ENCODE data around the gene CEP83.
"Not testable (repeated sequence)": the region's sequence is repeated elsewhere in the genome, so short reads cannot be mapped to it uniquely, and the experiment has no call there.

Gene CEP83

DNA sequence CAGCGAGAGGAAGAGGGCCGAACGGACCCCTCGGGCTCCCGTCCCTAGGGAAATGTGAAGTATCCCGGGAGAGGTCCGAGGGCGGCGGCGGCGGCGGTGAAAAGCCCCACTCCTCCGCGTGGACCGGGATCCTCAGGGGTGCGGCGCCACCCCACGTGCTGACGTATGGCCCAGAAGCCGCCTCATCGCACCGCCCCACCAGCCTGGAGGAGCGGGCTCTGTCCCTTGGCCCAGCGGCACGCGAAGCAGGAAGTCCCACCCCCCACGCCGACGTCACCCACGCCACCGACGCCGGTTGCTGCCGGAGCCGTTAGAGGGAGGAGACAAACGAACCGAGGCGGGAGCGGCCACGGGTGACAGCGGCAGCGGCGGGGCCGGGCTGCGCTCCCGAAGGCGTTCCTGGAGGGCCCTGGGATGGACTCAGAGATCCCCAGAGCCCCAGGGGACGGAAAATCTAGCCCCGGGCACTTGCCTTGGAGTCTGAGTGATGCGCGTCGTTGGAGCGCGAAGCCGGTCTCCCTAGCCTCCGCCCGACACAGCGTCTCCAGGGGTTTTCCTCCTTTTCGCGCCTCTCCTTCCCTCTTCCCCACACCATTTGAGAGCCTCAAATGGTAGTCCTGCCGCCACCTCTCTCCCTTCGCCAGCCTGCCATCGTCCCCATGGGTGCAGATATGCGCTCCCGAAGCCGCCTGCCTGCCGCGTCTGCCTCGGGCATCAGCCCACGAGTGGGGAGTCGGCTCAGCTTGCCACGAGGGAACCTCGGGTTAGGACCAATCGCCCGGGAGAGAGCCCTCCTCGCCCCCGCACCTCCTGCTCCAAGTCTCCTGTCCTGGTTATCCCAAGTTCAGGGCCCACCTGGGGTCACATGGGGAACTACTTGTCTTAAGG lies at the start of gene CEP83:
Gene CEP83, minus strand, starts transcription at position 140 of the 888 bp plus-strand sequence. CDS start 47,377 bp downstream, outside the sequence.
- FAIRE-seq (peak; percentile 98), DNase-seq (ENCODE audit: insufficient read length, low spot score) (peak; percentile 90)

DNA sequence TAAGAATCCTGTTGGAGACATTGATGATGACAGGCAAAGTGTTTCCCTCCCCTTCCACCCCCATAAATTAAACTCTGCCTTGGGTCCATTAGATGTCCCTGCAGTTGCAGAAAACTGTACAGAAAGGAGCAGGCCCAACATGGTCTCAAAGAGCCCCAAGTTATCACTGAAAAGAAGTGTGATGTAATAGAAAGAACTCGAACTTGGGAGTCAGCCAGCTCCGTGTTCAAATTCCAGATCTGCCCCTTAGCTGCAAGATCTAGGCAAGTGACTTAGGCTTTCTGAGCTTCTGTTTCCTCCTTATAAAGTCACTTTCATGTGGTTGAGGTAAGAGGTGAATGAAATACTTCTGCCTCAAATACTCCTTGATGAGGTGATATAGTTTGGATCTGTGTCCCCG lies 49.6 kb upstream of the CEP83 start:
- FAIRE-seq = no peak
- no peak for DNase-seq (ENCODE audit: insufficient read length, low spot score)

- no peak for FAIRE-seq
- DNase-seq (ENCODE audit: insufficient read length, low spot score) = no peak
Observed at GRCh38 chr12:94507455-94507854, 47.8 kb upstream of the CEP83 start.

DNA sequence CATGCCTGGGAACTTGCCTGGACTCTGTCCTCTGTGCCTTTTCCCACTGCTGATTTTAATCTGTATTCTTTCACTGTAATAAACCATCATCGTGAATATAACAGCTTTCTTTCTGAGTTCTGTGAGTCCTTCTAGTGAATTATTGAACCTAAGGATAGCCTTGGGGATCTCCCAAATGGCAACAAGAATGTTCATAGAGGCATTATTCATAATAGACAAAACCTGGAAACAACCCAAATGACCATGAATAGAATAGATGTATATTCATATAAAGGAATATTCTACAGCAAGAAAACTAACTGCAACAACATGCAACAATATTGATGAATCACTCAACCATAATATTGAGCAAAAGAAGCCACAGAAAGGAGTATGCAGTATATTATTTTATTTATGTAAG lies 44.7 kb upstream of the CEP83 start:
- DNase-seq (ENCODE audit: insufficient read length, low spot score) = no peak
- FAIRE-seq = no peak

DNA sequence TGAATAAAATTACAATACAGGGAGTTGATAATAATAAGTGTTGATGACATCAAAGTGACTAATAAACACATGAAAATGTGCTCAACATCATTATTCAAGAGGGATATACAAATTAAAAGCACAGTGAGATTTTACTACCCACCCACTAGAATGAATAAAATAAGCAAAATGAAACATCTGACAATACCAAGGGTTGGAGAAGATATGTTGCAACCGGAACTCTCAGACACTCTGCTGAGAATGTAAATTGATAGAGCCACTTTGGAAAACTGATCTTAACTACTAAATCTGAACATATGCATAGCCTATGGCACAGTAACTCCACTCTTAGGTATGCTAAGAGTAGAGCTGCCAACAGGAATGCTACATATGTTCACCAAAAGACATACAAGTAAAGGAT lies 44.0 kb upstream of the CEP83 start:
- FAIRE-seq (no peak), DNase-seq (ENCODE audit: insufficient read length, low spot score) (no peak)

DNA sequence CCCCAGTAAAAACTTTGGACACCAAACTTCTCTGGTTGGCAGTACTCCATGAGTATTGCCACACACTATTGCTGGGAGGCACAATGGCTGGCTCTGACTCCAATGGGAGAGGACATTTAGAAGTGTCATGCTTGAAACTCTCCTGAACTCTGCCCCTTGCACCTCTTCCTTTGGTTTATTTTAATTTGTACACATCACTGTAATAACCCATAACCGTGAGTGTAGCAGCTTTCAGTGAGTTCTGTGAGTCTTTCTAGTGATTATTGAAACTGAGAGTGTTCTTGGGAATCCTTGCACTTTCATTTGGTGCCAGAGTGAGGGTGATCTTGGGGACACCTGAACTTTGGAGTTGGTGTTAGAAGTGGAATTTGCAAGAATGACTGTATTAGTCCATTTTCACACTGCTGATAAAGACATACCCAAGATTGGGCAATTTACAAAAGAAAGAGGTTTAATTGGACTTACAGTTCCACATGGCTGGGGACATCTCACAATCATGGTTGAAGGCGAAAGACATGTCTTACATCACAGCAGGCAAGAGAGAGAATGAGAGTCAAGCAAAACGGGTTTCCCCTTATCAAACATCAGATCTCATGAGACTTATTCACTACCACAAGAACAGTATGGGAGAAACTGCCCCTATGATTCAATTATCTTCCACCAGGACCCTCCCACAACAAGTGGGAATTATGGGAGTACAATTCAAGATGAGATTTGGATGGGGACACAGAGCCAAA lies 41.3 kb upstream of the CEP83 start:
- DNase-seq (ENCODE audit: insufficient read length, low spot score) (no peak), FAIRE-seq (no peak)

- no peak for DNase-seq (ENCODE audit: insufficient read length, low spot score)
- FAIRE-seq = peak; percentile 26
Observed at GRCh38 chr12:94498698-94499097, 39.0 kb upstream of the CEP83 start.

GRCh38 chr12:94498073-94498472 lies 38.4 kb upstream of the CEP83 start:
- DNase-seq (ENCODE audit: insufficient read length, low spot score) = no peak
- FAIRE-seq = no peak

GRCh38 chr12:94495445-94496115 lies 35.9 kb upstream of the CEP83 start:
- FAIRE-seq = no peak
- no peak for DNase-seq (ENCODE audit: insufficient read length, low spot score)

DNA sequence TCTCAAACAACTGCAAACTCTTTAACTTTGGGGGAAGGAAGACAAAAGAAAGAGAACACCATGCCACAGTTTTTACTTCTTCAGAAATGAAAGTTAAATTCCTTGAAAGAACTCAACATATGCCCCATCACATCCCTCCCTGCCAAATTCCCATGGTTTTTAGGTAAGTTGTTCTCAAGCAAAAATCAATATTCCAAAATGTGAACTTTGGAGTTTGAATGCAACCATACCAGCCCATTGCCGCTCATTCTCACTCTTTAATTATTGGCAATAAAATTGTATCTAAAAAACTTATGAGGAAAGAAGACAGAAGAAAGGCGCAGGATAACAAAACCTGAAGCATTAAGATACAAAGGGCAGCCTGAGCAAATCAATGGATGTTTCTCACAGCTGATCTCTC lies 31.8 kb upstream of the CEP83 start:
- DNase-seq (ENCODE audit: insufficient read length, low spot score) (no peak), FAIRE-seq (no peak)

DNA sequence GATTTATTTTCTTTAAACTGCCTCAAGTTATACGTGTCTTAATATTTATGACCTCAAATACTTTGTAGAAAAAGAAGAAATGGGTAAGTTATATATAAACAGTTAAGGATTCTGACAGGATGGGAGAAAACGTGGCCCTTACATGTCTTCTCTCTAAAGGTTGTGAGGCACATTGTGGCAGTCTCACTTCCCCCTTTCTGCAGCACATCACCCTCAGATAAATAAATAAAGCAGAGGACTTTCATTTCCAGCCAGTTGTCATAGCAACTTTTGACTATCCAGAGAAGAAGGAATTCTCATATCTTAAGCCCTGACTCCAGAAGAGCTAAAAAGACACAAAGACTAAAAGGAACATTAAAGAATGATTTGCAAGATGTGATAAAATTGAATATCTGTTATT lies 28.8 kb upstream of the CEP83 start:
- FAIRE-seq (peak; percentile 88), DNase-seq (ENCODE audit: insufficient read length, low spot score) (peak; percentile 35)

GRCh38 chr12:94481734-94482133 lies 22.1 kb upstream of the CEP83 start:
- FAIRE-seq = no peak
- DNase-seq (ENCODE audit: insufficient read length, low spot score) = no peak

DNA sequence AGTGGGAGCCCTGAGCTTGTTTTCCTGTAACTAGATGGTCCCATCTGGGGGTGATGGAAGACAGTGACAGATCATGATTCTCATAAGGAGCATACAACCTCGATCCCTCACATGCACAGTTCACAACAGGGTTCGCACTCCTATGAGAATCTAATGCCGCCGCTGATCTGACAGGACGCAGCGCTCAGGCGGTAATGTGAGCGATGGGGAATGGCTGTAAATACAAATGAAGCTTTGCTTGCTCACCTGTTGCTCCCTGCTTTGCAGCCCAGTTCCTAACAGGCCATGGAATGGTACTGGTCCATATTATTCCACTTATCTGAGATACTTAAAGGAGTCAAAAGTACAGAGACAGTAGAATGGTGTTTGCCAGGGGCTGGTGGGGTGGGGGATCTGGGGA lies 9.9 kb upstream of the CEP83 start:
- no peak for DNase-seq (ENCODE audit: insufficient read length, low spot score)
- no peak for FAIRE-seq

DNA sequence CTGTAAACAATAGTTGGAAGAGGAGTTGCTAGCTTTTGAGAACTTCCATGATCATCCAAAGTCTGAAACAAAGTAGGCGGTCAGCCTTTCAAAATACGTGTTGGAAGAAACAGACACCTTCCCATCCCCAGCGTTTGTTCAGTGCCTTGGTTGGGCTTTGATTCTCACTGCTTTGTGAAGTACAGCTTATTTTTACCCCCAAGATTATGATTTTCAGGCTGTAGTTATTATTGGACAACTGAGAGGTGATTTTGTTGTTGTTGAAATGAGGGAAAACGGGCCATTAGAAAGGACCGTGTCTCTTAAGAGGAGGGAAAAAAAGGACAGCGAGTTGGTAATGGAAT lies 921 bp upstream of the CEP83 start:
- no peak for FAIRE-seq
- DNase-seq (ENCODE audit: insufficient read length, low spot score) = no peak

DNA sequence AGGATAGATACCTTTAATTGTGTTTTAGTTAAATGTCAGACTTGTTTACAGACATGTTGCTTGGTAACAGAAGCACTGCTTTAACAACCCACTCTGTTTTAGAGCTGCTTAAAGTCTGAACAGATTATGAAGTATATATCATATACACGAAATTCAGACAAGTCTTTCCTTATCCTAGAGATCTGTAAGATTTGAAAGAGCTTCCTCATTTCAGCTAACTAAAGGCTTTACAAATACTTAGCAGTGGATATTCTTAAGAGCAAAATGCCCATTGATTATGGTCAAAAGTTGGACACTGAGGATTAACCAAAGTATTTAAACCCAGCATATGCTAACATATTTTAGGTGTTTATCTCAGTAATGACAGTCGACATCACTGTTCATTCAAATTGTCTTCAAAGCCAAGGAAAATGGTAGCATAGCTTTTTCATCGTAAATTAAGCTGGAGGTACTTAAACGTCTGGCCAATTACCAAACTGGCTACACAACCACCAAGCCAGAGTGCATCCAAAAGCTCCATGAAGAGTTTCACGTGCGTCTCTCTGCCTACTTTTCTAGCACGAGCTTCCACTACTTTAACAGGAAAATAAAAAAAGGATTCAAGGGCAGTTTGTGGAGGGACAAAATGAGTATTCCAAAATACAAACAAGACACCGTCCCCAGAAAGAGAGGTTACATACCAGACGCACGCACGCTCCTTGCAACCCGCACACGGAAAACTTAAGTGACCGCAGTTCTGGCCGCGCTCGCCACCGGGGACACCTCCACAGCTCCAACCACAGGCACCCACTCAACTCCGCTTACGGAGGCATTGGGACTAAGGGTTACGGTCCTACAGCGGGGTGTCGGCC lies 565 bp downstream of the CEP83 start:
- DNase-seq (ENCODE audit: insufficient read length, low spot score) (no peak), FAIRE-seq (peak; percentile 8)

- FAIRE-seq = no peak
- DNase-seq (ENCODE audit: insufficient read length, low spot score) = no peak
Observed at GRCh38 chr12:94457311-94457710, 2.4 kb downstream of the CEP83 start.

DNA sequence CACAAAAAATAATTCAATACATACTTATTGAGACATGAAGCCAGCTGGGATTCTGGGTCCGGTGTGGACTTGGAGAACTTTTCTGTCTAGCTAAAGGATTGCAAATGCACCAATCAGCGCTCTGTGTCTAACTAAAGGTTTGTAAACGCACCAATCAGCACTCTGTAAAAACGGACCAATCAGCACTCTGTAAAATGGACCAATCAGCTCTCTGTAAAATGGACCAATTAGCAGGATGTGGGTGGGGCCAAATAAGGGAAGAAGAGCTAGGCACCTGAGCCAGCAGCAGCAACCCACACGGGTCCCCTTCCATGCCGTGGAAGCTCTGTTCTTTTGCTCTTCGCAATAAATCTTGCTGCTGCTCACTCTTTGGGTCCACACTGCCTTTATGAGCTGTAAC lies 5.3 kb downstream of the CEP83 start:
- not testable (repeated sequence) for FAIRE-seq; DNase-seq (ENCODE audit: insufficient read length, low spot score)

- FAIRE-seq (no peak), DNase-seq (ENCODE audit: insufficient read length, low spot score) (no peak)
Observed at GRCh38 chr12:94445662-94446061, 14.0 kb downstream of the CEP83 start.

GRCh38 chr12:94437303-94437702 lies 22.4 kb downstream of the CEP83 start:
- DNase-seq (ENCODE audit: insufficient read length, low spot score) = no peak
- no peak for FAIRE-seq

DNA sequence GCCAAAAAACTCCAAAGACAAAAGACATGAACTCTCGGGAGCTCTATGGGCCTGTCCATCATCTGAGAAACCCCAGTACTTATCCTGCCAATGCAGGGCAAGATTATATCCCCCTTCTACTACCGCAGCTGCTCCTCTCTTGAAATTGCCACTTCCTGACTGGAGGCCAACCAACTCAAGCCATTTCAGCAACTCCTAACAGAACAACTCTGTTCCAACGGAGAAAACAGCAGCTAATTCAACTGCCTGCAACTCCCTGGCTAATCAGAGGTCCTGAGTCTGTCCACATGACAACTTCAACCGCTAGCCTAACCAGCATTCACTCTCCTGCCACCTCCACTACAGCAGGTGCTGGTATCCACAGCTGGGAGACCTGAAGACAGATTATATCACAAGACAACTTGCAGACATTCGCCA lies 24.1 kb downstream of the CEP83 start:
- DNase-seq (ENCODE audit: insufficient read length, low spot score) (no peak), FAIRE-seq (peak; percentile 60)

DNA sequence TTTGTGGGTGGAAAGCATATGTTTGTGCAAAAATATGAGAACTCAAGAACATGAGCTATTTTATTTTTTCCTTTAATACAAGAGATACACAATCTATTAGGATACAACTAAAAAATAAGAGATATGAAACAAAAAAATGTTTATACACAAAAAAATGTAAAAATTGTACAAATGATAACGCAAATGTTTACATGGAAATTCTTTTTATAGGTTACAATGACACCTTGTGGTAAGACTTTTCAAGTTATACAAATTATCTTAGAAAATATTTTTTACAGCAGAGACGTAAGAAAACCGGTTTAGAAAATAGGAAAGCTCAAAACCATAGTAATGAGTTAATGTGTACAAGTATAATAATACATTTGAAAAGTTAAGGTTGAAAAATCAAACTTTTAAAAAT lies 25.5 kb downstream of the CEP83 start:
- no peak for DNase-seq (ENCODE audit: insufficient read length, low spot score)
- FAIRE-seq = no peak

All from GM19239 (cell line).